NCI-H1417 treated with DMSO at 0.1 percent for 48 hours (cell line): ENCODE results near the gene TBC1D26.
"Not testable (repeated sequence)": the region's sequence is repeated elsewhere in the genome, so short reads cannot be mapped to it uniquely, and the experiment has no call there.

ENCODE experiments used
- DNase-seq: peaks from one replicate; lab custom pipeline; 2025; lab: John Stamatoyannopoulos, UW

The TBC1D26 gene

GRCh38 chr17:15744074-15744676, 12.1 kb downstream of the TBC1D26 start:
- DNase-seq = no peak

DNA sequence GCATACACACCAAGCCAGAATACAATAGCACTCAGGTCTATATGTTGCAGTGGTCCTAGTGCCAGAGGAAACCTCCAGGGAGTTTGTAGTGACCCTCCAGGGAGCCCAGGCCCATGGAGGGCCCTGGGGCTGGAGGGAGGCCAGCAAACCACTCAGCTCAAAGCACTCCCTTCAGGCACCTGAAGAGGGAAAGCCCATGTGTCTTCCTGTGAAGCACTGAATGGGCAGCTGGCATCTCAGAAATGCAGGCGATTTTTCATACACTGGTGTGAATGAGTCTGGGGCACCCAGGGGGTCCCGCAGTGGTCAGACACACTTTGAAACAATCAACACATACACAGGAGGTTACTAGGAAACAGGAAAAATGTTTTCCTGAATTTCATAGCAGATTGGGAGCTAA, 12.8 kb downstream of the TBC1D26 start:
- no peak for DNase-seq

- not testable (repeated sequence) for DNase-seq
Measured at GRCh38 chr17:15749403-15749802, 17.3 kb downstream of the TBC1D26 start.

- not testable (repeated sequence) for DNase-seq
Measured at GRCh38 chr17:15768865-15769533, 36.9 kb downstream of the TBC1D26 start.

DNA sequence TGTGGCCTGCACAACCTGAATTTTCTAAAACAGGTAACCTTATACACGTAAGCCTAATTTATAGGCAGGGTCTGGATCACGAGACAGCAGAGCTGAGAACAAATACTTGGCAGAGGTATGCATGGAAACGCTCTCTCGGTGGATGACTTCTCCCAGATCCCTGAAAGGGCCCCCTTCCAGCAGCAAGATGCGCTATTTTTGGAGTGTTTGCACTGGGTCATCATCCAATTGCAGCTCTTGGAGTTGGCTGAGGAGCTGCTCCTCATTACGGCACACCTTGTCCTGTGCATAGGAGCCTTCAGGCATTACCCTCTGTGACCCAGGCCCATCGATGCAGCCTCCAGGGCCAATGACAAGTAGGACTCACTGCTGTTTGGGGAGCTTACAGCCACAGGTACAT, 38.6 kb downstream of the TBC1D26 start:
- not testable (repeated sequence) for DNase-seq

- DNase-seq = no peak
Measured at GRCh38 chr17:15776871-15777270, 44.8 kb downstream of the TBC1D26 start.

GRCh38 chr17:15777297-15777696, 45.2 kb downstream of the TBC1D26 start:
- no peak for DNase-seq

- DNase-seq = no peak
Measured at GRCh38 chr17:15777717-15778116, 45.6 kb downstream of the TBC1D26 start.

DNA sequence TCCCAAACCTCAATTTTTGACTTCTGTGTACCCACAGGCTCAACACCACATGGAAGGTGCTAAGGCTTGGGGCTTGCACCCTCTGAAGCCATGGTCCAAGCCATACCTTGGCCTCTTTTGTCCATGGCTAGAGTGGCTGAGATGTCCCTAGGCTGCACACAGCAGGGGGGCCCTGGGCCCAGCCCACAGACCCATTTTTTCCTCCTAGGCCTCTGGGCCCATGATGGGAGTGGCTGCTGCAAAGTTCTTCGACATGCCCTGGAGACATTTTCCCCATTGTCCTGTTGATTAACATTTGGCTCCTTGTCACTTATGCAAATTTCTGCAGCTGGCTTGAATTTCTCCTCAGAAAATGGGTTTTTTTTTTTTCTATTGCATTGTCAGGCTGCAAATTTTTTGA, 47.0 kb downstream of the TBC1D26 start:
- DNase-seq = no peak

DNA sequence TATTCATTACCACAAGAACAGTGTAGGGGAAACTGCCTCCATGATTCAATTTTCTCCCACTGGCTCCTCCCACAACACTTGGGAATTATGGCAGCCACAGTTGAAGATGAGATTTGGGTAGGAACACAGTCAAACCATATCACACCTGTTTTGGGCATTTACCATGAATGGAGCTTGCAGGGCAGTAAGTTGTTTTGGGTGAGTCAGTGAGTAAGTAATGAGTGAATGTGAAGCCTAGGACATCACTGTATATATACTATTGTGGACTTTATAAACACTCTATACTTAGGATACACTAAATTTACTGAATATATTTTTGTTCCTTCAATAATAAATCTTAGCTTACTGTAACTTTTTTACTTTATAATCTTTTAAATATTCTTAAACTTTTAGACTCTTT, 48.1 kb downstream of the TBC1D26 start:
- DNase-seq = no peak

GRCh38 chr17:15782866-15783265, 50.8 kb downstream of the TBC1D26 start:
- DNase-seq = no peak

DNA sequence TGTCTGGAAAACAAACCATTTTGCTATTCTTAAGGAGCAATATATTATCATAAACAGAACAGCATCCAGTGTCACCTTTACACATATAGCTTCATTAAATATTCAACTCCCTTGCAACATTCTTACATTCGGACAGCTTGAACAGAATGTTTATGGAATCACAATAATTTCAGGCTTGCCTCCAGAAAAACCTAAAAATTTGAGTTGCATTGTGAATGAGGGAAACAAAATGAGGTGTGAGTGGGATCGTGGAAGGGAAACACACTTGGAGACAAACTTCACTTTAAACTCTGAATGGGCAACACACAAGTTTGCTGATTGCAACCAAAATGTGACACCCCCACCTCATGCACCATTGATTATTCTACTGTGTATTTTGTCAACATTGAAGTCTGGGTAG, 51.4 kb downstream of the TBC1D26 start:
- no peak for DNase-seq

- DNase-seq = not testable (repeated sequence)
Measured at GRCh38 chr17:15784351-15784750, 52.3 kb downstream of the TBC1D26 start.

DNA sequence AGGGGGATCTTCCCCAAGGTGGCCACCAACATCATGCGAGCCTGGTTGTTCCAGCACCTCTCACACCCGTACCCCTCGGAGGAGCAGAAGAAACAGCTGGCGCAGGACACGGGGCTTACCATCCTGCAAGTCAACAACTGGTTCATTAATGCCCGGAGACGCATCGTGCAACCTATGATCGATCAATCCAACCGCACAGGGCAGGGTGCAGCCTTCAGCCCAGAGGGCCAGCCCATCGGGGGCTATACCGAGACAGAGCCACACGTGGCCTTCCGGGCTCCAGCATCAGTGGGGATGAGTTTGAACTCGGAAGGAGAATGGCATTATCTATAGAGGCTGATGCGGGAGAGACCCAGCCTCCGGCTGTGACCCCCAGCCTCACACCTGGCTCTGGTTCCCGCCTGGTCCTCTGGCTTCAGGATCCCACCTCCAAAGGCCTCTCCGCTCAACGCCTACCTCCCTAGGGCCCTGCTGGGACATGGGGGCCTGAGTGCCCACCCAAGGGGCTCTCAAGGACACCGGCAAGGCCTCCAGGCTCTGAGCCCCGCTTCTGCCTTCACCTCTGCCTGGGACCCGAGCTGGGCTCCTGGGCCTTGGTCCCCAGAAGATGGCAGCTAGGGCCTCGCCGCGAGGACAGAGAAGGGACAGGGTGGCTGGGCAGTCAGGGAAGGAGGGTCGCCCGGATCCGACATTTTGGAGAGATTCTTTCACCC, 55.4 kb downstream of the TBC1D26 start:
- DNase-seq = not testable (repeated sequence)

DNA sequence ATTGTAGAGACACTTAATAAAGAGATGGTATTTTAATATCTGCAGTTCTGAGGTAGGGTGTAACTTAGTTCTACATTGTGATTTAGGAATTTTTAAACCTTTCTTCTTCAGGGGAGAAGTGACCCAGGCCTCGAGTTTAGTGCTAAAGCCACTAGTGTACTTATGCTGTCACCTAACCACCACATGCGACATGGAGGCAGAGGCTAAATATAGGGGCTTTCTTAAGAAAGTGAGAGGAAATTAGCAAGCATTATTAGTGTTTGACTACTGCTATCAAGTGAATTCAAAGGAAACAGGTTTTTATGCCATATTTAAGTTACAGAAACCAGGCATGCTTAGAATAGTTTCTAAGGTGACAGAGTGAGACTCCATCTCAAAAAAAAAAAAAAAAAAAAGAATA, 56.3 kb downstream of the TBC1D26 start:
- DNase-seq = not testable (repeated sequence)
